GM18868 (cell line): ENCODE results near the gene ISLR.

Experiments
- ATAC-seq: cut with Tn5 transposase; IDR thresholded peaks from one replicate; pipeline ENCODE4 v1.9.1; 2021; ENCODE audit warnings: mild to moderate bottlenecking, moderate library complexity; ENCODE audit not compliant: unreplicated experiment

The ISLR gene

DNA sequence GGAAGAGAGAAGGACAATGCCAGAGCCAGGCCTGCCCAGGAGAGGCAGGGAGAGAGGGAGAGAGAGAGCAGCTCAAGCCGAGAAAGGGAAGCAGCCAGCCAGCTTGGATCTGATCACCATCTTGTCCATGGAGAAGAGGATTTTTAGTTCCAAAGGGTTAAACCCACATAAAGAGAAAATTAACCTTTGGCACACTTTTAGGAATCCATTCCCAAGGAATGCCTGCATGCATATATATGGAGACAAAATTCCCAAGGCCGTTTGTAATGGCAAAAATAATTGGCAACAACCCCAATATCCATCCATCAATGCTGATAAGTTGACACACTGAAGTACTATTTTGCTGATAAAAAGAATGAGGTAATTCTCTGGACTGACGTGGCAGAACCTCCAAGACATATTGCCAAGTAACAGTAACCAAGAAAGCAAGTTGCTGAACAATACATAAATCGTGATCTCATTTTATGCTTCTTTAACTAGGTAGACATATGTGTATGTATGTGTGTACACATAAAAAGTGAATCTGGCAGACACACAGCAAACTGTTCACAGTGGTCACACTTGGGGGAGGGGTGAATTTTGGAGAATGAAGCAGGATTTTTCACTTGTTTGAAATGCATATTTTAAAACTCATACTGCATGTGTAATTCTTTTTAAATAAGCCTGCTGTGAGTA is 36.6 kb downstream of the ISLR start:
- ATAC-seq: no peak

DNA sequence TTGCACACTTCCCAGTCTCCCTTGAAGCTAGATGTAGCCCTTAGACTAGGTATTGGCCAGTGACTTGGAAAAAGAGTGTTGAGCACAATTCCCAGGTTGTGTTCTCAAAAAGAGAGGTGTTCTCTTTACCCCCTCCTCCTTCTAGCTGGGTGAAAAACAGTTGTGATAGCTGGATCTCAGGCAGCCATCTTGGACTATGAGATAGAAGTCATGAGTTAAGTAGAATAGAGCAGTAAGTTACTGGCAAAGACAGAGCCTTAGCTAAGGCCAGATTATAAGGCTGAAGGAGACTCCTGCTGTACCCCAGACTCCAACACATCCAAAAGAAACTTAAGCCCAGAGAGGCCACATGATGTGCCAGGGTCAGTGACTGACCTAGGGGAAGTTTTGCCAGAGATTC is 37.2 kb downstream of the ISLR start:
- no peak for ATAC-seq

DNA sequence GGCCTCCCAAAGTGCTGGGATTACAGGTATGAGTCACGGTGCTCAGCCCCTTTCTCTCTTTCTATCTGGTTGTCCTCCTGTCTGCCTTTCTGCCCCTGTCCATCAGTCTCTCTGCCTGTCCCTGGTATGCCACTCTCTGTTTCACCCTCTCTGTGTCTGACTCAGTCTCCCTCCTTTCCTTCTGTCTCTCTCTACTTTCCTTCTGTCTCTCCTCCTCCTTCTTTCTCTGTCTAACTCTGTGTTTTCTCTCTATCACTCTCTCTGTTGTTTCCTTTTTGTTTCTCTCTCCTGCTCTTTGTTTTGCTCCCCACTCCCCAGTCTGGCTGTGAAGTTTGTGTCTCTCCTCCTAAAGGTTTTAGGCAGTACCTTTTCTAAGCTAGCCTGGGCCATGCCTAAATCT is 38.1 kb downstream of the ISLR start:
- no peak for ATAC-seq

DNA sequence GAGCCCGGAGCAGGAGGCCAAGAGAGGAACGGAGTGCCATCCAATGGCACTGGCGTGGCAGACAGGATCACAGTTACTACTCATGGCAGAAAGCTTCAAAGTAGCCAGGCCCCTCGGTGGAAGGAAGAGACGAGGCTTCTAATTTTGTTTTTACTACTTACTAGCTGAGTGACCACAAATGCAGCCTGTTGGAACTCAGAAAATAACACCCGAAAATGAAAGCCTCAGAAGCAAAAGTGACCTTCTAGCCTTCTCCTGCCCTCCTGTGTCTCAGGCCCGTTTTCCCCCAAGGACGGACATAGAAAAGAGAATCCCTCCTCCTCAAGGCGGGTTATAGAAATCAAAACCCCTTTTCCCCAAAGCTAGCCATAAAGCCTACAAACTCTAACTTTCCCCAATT is 39.0 kb downstream of the ISLR start:
- ATAC-seq: no peak

DNA sequence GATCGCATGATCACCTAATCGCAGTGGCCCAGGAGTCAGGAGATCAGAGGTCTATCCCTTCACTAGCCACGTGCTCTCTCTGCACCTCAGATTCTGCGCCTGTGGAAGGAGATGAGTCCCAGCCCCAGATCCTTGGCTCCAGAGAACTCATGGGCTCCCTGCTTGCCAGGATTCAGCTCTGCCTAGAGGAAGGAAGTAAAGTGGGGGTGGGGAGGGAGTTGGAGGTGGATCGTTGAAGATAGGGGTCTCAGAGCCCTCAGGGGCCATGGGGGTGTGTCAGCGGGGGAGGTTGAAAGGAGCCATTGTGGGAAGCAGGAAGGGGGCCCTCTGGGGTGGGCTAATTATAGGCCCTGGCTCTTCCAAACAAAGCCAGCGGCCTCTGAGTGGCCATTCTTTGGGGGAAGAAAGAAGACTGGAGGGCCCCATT is 40.4 kb downstream of the ISLR start:
- ATAC-seq: no peak

DNA sequence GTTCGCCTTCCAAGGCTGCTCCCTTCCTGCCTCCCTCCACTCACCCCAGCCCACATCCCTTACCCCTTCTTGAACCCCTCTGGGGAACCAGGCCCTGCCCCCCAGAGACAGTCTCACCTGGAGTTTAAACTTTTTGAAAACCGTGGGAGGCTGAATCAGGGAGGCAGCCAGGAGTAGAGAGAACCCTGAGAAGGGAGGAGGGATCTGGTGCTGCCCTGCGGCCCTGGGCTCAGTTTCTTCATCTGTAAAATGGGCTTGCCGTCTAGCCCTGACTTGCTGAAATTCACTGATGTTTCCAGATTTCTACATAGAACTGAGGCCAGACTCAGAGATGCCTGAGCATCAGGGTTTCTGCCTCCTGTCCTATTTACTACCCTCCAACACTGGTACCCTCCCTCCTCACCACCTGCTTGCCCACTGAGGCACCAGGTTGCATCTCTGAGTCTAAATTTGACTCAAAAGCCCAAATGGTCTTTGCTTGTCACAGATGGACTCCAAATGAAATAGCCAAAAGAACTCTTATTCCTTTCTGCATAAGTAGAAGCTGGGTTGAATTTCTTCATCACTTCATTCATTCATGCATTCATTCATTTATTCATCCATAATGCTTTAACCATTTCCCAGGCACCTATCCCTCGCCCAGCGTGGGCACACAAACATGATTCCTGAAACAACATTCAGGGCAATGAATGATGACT is 41.0 kb downstream of the ISLR start:
- no peak for ATAC-seq

DNA sequence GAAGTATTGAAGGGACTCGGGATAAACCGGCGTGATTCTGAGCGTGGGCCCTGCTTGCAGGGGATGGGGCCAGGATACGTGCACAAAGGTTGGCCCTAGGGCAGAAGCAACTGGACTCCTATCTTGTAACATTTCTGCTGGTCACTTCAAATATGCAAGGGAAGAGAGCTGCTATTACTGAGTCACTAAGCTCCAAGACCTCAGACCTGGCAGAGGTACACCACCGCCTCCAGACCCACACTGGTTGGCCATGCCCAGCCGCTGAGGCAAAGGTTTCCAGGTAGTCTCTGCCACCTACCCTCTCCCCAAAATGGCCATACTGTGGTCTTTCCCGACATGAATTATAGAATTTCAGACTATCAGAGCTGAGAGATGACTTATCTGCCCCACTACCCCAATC is 42.4 kb downstream of the ISLR start:
- no peak for ATAC-seq

DNA sequence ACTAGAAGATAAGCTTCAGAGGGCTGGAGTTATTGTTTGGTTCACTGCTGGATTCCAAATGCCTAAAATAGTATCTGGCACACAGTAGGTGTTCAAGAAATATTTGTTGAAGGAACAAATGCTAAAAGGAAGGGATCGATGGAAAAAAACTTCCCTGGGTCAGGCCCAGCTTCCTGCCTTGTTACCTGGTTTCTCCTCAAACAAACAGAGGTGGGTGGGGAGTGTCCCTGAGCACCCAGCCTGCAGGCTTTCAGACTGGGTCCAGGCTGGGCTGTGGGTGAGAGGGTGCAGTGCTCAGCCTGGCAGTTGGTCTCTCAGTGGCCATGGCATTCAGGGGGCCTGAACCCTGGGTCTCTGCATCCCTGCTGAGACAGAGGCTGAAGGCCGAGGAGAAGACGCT is 43.4 kb downstream of the ISLR start:
- ATAC-seq: no peak

DNA sequence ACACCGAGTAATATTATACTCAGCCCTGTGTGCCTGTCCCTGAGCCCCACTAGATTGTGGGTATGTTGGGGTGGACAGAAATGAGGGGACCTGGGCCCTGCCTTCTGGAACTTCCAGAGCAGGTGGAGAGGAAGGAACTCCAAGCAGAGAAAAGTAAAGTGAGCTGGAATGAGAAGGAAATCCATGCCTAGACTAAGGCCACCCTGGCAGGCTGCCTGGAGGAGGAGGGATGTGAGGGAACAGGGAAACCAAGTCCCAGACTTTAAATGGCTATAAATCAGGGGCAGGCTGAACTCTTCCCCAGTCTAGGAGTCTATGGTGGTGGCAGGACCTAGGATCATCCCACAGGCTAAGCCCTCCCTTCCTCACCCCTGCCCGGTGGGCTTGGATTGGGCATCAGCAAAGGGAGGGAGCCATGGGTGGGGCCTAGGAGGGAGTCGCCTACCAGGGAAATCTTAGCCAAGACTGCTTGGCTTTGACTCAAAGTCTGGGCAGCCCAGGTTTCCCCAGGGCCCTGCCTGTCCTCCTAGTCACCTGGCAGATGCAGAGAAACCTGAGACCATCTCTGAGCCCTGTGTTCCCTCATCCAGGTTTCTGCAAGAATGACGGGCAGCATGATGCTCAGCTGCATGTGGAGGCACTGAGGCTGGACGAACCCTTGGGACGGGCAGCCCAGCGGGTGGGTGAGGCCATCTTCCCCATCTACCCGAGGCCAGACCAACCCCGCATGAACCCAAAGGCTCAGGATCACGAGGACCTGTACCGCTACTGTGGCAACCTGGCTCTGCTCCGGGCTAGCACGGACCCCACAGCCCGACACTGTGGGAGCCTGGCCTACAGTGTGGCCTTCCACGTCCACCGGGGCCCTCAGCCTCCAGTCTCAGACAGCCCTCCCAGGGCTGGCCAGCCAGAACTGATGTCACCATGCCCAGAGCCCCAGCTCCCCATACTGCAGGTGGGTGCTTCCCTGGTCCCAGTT is 44.7 kb downstream of the ISLR start:
- ATAC-seq: no peak

DNA sequence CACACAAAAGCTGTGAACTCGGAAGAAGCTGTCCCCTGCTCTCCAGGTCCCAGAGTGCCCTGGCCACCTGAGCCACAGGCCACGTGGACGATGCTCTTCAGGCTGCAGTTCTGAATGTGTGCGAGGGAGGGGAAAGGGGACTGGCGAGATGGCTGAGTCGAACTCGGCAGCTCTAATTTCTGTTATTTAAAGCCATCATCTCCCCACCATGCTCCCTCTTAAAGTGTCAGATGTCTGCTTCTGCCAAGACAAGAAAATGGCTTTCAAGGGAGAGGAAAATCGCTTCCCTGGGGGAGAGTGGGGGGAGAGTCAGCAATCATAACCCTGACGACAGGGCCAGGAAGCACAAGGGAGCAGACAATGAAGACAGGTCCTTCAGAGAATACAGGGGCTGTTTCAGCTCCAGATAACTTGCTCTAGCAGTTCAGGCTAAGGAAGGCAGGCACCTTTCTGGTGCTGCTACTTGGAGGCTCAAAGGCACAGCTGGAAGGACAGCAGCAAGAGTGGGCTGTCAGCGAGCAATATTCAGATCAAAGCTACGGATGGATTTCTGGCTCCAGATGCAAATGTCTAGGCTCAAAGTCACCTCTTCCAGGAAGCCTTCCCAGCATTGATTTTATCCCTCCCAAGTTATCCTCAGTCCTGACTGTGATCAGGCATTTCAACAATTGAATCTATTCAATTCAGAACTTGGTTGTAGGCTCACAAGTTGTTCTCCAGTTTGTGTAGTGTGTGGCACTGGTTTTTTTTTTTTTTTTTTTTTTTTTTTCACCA is 47.2 kb downstream of the ISLR start:
- no peak for ATAC-seq

DNA sequence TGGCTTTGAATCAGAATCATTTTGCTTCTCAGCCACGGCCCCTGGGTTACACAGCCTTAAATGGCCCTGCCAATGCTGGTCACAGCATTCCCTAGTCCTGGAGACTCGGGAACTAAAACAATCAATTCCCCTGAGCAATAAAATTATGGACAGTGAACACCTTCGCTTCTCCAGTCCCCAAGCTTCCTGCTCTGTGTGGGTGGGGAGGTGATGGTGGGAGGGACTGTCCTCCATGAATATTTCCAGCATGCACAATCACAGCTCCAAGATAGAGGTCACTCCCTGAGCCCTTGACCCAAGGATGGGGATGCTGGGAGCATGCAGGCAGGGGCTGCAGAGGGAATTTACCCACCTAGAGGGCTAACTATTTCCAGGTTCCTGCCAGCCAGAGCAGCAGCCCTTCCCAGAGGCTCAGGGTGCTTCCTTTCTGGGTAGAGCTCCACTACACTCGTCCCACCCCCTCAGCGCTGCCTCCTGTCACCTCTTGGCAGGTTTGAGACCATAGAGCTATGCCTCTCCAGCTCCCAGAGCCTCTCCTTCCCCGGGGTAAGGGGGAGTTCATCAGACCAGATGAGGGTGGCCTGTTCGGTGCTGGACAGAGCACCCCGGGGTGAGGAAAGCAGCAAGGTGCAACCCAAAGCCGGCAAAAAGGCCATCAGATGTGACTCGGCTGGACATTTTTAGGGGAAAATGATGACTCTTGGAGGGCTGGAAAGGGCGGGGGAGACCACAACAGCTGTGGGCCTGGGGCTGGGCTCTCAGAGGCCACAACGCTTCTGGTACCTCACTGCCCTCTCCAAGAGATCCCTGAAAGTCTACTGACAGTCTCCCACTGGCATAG is 48.1 kb downstream of the ISLR start:
- no peak for ATAC-seq

DNA sequence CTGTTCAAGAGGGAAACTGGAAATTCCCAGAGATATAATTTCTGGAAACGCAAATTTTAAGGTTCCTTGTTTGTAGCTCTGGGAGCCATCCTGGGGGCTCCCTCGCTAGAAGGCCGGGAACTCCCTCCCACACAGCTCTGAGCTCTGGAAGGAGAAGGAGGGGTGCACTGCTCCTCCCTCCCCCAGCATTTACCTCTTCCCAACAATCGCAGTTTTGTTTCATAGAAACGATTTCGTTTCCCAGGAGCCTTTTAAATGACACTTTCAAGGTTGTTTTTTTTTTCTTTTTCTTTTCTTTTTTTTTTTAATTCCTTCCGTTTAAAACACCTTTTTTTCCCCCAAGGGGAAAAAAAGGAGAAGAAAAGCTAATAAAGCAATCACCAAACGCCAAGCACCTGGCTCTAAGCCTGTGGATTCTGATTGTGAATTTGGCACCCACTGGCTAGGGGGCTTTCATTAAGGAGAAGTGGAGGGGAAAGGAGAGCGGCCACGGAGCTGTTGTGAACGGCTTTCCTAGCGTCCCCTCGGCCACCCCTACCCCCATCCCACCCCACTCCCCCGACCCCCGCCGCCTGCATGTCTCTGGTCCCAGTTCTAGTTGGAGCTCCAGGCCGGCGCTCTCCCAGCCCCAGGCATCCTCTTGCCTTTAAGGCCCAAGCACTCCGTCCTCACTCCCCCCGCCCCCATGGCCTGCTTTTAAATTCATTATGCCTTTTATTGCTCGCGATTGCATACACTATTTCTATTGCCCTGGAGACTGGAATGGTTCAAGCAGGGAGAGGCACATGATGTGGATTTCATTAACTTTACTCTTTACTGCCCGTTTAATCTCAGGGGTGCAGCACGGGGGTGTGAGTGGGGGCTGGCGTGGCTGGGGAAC is 49.0 kb downstream of the ISLR start:
- ATAC-seq: no peak

DNA sequence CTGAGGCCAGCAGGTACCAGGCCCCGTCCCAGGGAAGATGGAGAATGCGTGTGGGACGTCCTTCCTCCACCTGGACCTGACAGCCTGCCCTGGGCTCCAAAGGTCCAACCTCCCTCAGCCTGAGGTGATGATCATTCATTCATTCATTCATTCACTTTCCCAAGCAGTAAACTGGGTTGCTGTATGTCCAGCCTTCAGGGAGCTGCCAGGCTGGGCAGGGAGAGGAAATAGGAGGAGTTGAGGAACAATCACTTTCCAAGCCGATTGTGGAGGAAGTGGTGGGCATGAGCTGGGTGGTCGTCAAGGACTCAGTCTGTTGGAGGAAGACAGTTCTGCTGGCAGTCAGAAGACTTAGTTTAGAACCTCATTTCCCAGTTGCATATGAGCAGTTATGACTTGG is 52.4 kb downstream of the ISLR start:
- ATAC-seq: no peak
